HG02610 (cell line): ENCODE results near the gene CCDC12.

Source experiments
- ATAC-seq: cut with Tn5 transposase; IDR thresholded peaks from one replicate; pipeline ENCODE4 v1.9.1; 2021; ENCODE audit warnings: mild to moderate bottlenecking, moderate library complexity; ENCODE audit not compliant: unreplicated experiment

CCDC12 gene

DNA sequence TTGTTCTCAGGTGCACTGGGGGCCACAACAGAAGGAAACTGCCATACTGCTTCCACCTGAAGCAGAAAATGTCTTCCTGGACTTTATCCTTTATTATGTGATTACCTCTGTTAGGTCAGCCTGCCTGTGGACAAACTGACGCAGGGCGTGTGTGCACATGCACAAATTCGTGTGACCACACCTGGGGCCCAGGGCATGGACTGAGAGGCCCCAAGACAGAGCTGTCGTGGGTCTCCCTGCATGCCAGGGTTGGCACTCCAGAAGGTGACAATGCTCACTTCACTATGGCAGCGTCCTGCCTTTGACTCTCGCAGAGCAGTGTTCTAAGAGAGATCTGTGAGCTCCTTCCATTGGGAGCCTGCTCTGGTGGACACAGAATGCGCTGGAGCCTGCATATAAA lies 34.5 kb downstream of the CCDC12 start:
- ATAC-seq: no peak

DNA sequence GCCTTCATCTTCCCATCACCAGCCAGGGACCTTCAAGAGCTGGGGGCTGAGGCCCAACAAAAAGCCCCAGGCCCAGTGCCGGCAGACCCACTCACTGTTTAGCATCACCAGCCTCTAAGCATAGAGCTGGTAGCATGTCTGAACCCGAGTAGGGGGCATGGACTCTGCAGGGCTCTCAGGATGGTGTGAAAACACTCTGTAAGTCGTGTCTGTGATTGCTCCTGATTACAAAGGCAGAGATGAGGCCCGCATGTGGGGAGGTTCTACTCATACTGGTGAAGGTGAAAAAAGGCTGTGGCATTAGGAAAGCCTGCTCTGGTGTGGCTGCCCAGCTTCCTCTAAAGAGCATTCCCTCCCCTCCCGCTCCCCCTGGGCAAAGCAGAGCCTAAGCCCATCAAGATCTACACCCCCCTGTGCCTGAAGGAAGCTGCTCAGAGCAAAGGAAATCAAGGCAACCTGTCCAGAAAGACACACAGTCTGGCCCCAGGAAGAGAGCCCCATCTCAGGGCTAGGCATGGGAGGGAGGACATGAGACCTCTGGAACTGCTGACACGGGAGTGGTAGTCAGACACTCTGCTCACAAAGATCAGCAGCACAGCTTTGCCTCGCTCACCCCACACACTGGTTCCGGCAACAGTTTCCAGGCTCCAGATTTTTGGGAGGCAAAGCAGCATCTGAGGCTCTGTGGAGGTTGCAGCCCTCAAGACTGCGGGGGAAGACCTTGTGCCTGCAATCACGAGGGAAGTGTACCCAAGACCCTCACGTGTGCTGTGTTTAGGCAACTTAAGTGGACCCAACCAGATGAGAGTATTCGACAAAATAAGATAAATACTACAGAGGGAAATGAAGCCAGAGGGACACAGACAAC lies 36.7 kb downstream of the CCDC12 start:
- no peak for ATAC-seq

DNA sequence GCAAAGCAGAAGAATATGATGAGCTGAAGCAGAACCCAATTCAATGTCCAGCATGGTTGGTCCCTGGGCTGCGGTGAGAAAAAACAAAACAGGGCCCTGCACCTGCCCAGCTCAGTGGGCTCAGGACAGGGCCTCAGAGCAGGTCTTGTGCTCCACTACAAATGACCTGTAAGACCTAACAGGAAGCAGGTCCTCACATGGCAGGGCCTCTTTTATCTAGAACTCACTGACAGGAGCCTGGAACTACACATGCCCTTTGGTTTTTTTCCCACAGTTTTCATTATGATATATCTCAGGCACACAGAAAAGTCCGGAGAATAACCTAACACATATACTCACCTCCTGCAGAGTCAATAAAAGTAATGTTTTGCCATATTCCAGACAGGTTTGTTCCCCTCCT lies 38.4 kb downstream of the CCDC12 start:
- ATAC-seq: no peak

DNA sequence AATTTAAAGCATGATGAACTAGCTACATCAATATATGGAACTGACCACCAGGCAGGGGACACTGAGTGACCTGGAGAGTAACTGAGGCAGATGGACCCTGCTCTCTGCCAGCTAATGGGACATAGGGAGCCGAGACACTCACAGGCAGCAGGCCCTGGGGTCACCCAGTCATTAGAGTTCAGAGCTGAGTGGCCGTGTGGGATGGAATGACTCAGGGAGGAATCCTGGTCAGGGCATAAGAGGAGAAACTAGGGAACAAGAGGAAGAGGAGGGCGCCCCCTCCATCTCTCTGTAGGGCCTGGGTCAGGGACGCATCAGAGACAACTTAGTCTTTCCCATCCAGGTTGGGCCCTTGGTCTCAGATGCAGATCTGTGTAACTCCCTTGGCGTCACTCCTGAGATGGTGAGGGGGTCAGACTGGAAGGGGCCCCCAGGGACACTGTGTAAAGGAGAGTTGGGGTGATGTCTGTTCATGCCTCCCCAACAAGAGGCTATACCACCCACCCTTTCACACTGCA lies 39.8 kb downstream of the CCDC12 start:
- no peak for ATAC-seq

DNA sequence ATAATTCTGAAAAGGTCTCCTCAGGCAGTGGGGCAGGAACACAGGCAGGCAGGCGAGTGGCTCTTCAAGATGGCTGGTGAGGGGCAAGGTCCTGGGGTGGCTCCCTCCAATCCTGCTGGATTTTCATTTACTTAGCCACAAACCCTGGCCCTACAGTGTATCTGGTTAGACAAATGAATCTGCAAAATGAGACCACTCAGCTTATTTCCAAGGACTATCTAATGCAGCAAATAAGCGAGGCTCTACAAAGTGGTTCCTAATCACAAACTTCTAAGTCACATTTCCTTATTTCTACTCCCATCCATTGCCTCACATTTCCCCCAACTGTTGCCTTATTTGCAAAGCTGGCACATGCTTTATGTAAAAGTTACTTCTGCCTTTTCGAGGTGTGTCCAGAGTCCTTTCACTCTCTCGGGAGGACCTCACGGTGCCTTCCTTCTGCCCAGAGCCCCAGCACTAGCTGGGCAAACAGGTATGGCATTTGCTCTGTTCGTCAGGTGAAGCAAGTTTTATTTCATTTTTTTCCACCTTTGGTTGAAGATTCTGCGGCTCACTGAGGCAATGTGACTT lies 40.5 kb downstream of the CCDC12 start:
- no peak for ATAC-seq

DNA sequence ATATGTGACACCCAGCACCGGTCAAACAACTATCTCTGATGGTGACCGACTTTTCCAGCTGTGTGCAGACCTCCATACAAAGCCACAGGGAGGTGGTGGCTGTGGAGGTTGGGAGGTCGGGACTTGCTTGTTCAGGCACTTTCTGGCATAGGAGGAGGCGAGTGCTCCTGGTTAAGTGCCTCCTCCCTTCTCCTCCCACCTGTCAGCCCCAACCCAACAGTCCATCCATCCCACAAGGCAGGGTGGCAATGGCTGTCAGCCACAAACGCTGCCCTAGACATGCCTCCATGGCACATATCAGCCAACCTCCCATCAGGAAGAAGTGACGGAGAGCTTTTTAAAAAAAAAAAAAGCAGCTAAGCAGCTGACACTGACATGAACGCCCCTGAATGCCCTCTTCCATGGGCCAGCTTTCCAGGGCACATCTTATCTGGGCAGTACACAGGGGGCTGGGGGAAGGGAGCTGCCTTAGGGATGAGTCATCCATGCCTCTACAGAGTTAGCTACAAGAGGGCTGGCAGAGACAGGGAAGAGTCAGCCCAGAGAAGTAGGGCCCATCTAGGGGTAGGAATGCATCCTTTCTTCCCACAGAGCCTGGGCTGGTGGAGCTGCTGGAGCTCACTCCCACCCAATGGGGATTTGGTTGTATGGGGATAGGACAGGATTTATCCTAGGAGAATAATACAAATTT lies 41.2 kb downstream of the CCDC12 start:
- ATAC-seq: no peak

DNA sequence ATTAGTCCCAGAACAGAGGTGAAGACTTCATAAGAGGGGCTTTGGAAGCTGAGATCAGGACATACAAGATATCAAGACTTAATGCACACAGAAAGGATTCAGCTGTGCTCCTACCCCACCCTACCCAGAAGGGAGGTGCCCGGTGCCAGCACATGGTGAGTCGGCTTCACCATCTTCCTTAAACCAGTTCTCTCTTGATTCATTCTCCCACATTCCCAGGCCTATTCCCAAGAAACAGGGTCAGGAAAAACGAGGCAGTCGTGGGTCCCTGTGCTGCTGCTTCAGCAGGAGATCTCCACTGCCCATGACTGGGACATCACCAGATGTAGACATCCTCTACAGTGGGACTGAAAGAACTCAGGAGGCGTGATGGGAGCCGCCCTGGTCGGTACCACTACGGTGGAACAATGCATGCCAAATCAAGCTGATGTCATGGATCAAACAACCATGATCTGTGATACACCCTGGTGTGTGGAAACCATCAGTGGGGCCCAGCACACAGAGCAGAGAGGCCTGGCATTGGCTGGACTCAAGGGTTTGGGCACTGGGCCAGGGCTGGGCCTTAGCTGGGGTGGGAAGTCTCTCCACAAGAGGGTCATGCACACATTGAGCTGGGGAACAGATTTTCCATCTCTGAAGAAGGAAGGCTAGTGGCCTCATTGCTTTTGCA lies 41.9 kb downstream of the CCDC12 start:
- no peak for ATAC-seq

DNA sequence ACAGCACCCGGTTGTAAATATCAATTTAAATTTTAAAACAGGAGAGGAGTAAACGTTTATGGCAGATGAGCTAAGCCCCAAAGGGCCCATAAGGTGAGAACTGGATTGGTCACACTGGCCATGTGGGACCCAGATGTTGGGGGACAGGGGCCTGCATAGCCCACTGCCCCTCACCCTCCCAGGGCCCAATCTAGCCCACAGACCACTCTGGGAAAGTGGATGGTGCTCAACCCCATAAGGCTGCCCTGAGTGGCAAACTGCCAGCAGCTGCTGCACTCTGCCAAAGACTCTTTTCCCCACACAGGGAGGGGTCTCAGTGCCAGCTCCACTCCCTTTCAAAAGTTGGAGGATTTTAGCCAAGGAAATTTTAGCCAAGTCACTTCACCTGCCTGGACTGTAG lies 42.5 kb downstream of the CCDC12 start:
- no peak for ATAC-seq

DNA sequence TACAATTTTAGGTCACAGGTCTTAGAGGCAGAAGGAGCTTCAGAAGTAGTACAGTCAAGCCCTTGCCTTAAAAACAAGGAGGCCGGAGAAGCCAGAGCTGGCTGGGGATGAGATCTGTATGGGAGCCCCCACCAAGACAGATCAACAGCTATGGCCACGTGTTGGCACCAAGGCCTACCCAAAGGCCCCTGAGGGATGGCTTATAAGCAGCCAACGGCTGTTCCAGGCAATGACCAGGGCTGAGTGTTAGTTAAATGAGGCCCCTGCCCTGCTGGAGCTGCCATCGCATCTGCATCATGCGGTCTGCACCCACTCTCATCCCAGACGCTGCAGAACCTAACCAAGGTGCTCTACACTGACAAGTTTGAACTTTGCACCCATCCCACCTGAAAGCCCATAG lies 43.3 kb downstream of the CCDC12 start:
- ATAC-seq: no peak

DNA sequence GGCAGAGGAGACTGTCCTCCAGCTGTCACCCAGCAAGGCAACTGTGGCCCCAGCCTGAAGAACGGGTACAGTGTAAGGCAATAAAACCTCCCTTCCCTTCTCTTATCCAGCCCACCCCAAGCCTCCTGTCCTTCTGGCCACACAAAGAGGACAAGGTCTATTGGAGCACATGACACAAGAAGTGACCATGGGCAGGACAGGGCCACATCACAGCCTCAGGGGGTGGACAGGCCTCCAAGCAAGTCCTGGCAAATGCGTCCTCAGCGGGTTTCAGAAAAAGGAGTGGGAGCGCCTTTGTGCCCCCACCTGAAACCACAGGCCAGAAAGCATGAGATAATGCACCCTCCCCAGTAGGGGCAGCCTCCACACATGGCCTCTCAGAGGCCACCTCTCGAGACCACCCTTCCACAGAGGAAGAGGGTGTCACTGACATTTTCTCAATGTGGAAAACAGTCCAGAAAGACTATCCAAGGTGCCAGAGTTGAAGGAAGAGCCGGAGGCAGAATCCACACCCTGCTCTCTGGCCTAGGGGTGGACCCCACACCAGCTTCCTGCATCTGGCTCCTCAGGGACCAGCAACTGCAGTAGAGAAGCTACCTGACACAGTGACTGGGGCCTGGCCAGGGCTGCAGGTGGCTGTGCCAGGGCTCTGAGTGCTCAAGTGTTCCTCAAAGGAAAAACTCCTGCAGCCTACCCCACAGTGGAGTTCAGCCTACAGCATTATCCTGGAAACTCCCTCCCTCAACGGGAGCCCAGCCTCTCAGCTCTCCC lies 43.9 kb downstream of the CCDC12 start:
- ATAC-seq: no peak

DNA sequence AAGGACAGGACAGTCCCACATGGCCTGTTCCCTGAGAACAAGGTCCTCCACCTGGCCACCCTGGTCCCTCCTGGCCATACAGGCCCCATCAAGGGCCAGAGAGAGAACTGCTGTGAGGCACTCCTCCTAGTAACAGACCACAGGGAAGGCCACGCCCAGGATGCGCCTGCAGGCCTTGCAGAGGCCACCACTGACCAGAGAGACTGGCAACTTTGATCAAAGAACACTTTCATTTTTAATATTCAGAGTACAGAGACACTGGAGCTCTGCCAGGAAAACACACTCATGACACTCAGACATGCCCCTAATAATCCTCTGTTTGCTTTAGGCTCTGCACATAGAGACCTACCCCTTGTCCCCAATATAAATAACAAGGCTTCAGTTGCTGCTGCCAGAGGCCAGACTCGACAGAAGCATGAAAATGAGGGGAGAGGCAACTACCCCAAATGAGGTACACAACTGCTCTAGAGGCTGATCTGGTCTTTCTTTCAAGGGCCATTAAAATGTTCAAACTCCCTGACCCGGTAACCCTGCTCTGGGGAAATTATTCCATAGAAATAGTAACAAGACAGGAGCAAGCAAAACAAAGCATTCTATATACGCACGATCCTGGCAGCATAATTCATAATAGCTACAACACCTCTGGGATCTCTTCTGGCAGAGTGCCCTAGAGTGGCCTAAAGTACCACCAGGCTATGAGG lies 44.8 kb downstream of the CCDC12 start:
- no peak for ATAC-seq

DNA sequence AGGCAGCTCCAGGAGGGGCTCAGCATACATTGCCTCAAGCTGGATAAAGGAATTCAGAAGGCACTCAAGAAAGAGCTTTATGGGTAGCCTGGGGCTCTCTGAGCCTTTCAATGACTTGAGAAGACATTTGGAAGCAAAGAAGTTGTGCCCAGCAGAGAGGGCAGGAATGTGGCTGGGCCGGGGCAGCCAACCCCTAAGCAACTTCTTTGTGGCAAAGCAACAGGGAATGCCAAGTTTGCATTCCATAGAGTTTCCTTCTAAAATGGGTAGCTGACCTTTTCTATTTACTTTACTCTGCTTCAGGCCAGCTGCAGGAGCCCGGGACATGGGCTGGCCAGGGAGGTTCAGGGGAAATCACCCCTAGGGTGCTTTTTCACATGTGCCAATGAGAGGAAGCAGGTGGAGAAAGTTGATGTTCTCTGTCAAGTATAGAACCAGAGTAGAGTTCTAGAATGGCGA lies 45.6 kb downstream of the CCDC12 start:
- no peak for ATAC-seq

DNA sequence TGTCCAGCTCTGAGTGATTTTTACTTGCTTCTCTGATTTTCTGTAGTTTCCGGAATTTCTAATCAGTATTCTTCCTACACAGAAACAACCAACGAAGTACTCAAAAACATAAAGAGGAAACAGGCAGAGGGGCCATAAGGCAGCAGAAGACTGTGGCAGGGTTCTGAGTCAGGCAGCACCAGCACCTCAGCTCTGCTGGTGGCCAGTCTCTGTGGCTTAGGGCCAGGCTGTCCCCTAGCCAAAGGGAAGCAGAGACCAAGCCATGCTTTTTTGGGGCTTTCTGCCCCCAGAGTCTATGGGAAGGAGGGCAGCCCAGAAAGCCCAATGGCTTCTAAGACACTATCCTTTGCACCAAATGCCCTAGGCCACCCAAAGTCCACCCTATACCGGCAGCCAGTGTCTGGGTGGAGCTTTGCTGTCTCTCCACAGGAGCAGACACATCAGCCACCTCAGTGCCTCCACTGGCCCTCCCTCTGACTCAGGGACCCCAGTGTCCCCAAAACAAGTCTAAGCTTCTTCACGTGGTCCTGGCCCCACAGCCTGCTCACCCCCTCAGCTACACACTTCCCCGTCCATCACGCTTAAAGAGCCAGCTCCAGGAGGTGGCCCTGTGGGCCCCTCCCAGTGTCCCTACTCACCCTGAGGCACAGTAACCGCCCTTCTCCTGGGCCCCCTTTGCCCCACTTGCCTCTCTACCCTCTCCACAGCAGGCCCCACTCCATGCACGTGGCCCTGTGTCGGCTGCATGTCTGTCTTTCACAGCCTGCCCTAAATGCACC lies 46.2 kb downstream of the CCDC12 start:
- no peak for ATAC-seq

DNA sequence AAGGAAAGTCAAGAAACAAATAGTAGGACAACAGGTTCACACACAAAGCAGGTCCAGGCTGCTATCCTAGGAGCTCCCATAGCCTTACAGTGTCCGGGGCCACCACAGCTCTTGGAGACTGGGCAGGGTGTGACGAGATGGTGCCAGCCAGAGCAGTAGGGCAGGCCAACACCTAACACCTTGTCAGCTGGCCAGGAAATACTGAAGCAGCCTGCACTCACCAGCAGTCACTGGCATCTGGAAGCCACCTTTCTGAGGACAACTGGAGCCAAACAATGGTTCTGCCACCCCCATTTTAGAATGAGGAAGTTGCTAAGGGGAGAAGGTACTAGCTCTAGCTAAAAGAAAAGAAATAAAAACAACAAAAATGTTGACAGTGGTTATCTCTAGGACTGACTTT lies 47.2 kb downstream of the CCDC12 start:
- ATAC-seq: no peak

DNA sequence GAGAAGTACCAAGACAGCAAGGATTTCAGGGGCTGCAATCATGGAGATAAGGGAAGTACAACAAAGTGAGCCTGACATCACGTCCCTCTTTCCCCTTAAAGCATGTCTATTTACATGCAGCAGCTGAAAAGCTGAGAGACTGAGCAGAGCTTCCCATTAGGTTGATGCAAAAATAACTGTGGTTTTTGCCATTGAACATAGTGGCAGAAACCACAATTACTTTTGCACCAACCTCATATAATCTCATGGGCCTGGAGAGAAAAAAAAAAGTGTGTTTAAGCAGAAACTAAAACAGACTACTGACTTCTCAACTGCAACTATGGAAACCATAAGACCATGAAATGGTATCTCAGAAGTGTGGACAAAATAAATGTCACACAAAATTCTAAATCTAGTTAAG lies 48.3 kb downstream of the CCDC12 start:
- ATAC-seq: no peak

DNA sequence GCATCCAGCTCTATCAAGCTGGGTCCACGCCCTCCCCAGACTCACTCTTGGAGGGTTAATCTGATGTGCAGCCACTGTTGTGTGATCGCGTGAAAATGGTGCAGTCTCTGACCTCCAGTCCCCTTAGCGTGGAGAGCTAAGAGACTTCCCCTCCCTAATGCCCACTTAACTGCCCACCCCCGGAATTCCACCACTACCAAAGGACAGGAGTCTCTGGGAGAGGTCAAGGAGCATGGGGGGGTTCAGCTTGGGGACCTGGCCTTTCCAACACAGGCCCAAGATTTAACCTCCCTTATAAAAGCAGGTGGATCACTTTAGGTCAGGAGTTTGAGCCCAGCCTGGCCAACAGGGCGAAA lies 48.8 kb downstream of the CCDC12 start:
- no peak for ATAC-seq

DNA sequence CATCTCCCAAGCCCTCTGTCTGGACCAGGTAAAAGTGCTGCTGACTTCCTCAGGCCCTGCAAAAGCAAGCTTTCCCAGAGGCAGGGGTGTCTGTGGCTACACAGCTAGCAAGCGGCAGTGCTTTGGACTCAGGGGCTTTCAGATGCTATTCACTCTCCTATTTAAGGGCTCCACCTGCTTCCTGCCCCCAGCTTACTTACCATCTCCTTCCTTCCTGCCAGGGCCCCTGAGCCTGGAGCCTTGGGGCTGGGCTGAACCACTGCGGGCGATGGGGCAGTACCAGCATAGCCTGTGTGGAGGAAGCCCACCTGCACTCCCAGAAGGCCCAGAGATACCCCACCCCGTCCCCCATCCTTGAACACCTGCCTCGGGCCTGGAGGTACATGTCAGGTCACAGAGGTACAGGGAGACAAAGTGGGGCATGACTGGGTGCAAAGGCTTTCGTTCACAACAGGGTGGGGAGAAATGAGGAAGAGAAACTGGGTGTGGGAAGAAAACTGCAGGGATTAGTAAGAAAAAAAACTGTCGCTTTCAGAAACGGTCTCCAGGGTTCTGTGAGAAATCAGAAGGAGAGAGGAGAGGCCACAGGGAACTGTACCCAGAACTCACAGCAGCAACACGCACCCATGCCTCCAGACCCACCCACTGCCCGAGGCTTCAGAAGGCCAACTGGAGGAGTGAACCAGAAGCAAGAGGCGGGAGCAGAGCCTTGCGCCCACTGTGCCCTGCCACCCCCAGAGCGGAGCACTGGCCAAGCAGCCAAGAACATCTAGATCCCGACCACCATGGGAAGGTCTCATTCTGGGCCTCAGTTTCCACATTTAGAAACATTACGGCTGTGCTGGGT lies 49.5 kb downstream of the CCDC12 start:
- peak; percentile 65 for ATAC-seq

DNA sequence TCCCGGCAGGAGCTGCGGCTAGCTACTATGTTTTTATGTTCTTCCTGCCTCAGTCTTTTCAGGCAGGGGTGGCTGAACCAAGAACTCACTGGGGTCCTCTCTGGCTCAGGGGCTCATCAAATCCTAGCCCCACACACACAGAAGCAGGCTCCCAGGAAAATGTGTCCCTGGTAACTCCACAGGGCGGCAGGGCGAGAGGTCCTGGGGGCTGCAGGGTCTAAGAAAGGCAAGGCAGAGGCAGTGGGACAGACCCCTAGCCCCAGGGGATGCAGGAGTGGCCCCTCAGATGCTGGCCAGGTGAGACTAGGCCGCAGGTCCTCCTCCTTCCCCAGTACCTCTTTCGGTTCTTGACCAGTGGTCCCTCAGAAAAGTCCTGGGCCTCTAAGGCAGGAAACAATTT lies 50.1 kb downstream of the CCDC12 start:
- no peak for ATAC-seq
